GM23338 (cell line): ENCODE data around the gene STK33. TPM values are rescaled to one million over a fixed set of nuclear protein-coding genes. Genes with fewer than 3 reads are reported as not detected.

ENCODE experiments used
- ATAC-seq: fragments of 200-7000 bp; cut with Tn5 transposase; 3 replicates; pipeline ENCODE4 v1.9.1; 2020
- DNase-seq: peaks from one replicate; pipeline ENCODE4 v3.0.0-alpha.2; 2015; ENCODE audit warnings: low spot score
- H2AFZ ChIP-seq: fragments of 200-600 bp; sonication (generic); 2 replicates; pipeline ENCODE4 v1.8.0; 2016; ENCODE audit warnings: antibody characterized with exemption, mild to moderate bottlenecking, moderate library complexity
- H3F3A ChIP-seq: fragments of 200-600 bp; sonication (generic); replicated peaks from 2 replicates; pipeline ENCODE4 v1.8.0; 2017; ENCODE audit warnings: antibody characterized with exemption, mixed run types, low read depth
- H3K27ac ChIP-seq: fragments of 200-600 bp; sonication (generic); 2 replicates; pipeline ENCODE4 v1.6.1; 2016; ENCODE audit warnings: low read depth
- H3K27me3 ChIP-seq: fragments of 200-600 bp; sonication (generic); 2 replicates; pipeline ENCODE4 v1.8.0; 2016; ENCODE audit warnings: mild to moderate bottlenecking, mixed run types, moderate library complexity; ENCODE audit not compliant: insufficient read depth
- H3K36me3 ChIP-seq: fragments of 200-600 bp; sonication (generic); 2 replicates; pipeline ENCODE4 v1.8.0; 2016; ENCODE audit warnings: mild to moderate bottlenecking; ENCODE audit not compliant: insufficient read depth
- H3K4me1 ChIP-seq: fragments of 200-600 bp; sonication (generic); 2 replicates; pipeline ENCODE4 v1.8.0; 2016; ENCODE audit warnings: mild to moderate bottlenecking, moderate library complexity; ENCODE audit not compliant: insufficient read depth
- H3K4me2 ChIP-seq: fragments of 200-600 bp; sonication (generic); 2 replicates; pipeline ENCODE4 v1.7.1; 2017; ENCODE audit warnings: mixed run types
- H3K4me3 ChIP-seq: fragments of 200-600 bp; sonication (generic); 2 replicates; pipeline ENCODE4 v1.6.1; 2016; ENCODE audit warnings: mixed run types
- H3K79me2 ChIP-seq: fragments of 200-600 bp; sonication (generic); replicated peaks from 2 replicates; pipeline ENCODE4 v1.8.0; 2017; ENCODE audit warnings: mild to moderate bottlenecking; ENCODE audit not compliant: insufficient read depth
- H3K9me2 ChIP-seq: fragments of 200-600 bp; sonication (generic); 2 replicates; pipeline ENCODE4 v1.8.0; 2017; ENCODE audit not compliant: insufficient read depth
- H4K20me1 ChIP-seq: fragments of 200-600 bp; sonication (generic); replicated peaks from 2 replicates; pipeline ENCODE4 v1.8.0; 2017; ENCODE audit warnings: mild to moderate bottlenecking; ENCODE audit not compliant: insufficient read depth
- H3K27ac Mint-ChIP-seq: 2 replicates; pipeline ENCODE4 v1.8.0; 2020; ENCODE audit warnings: inconsistent platforms, mild to moderate bottlenecking, moderate library complexity, mixed read lengths
- H3K27me3 Mint-ChIP-seq: 3 replicates; pipeline ENCODE4 v1.8.0; 2022; ENCODE audit warnings: low read depth, mild to moderate bottlenecking, moderate library complexity, mixed read lengths, inconsistent platforms; ENCODE audit not compliant: insufficient read depth, poor library complexity
- H3K36me3 Mint-ChIP-seq: 3 replicates; pipeline ENCODE4 v1.8.0; 2021; ENCODE audit warnings: low read depth, mild to moderate bottlenecking, inconsistent platforms, moderate library complexity, mixed read lengths
- H3K4me1 Mint-ChIP-seq: 3 replicates; pipeline ENCODE4 v1.8.0; 2020; ENCODE audit warnings: mild to moderate bottlenecking, inconsistent platforms, mixed read lengths
- H3K4me3 Mint-ChIP-seq: 3 replicates; pipeline ENCODE4 v1.8.0; 2021; ENCODE audit warnings: moderate library complexity, mild to moderate bottlenecking, inconsistent platforms, mixed read lengths
- H3K9me3 Mint-ChIP-seq: 3 replicates; pipeline ENCODE4 v1.8.0; 2020; ENCODE audit warnings: moderate library complexity, mild to moderate bottlenecking, inconsistent platforms, mixed read lengths
- CREB1 ChIP-seq: fragments of 250-450 bp; sonication (Bioruptor Pico); IDR thresholded peaks from 2 replicates; pipeline ENCODE4 v1.5.0; 2020; ENCODE audit warnings: low read depth, mild to moderate bottlenecking, moderate library complexity
- CTCF ChIP-seq, 2 experiments: fragments of 200-600 bp in 1 of 2; sonication (generic) in 1 of 2; conservative IDR thresholded peaks; 2 replicates each; pipeline versions ENCODE4 v1.5.1 to v1.6.1; 2016 to 2017; ENCODE audit warnings: antibody characterized with exemption in 2 of 2, low read depth in 2 of 2, mild to moderate bottlenecking in 2 of 2, moderate library complexity in 1 of 2
- JUNB ChIP-seq: IDR thresholded peaks from one replicate; pipeline ENCODE4 v1.6.1; 2016; ENCODE audit warnings: antibody characterized with exemption; ENCODE audit not compliant: unreplicated experiment
- NANOG ChIP-seq: IDR thresholded peaks from 2 replicates; pipeline ENCODE4 v1.6.1; 2016; ENCODE audit warnings: antibody characterized with exemption, borderline replicate concordance
- ZNF114 ChIP-seq: fragments of 250-450 bp; sonication (Bioruptor Pico); IDR thresholded peaks from 2 replicates; pipeline ENCODE4 v1.5.0; 2020; ENCODE audit warnings: mild to moderate bottlenecking, moderate library complexity
- ZNF462 ChIP-seq: fragments of 250-450 bp; sonication (Bioruptor Pico); IDR thresholded peaks from 2 replicates; pipeline ENCODE4 v1.5.0; 2020; ENCODE audit warnings: mild to moderate bottlenecking, moderate library complexity
- polyA plus RNA-seq: library from polyadenylated mRNA; unstranded; fragments of >200 nt; fragmentation: Nextera tagmentation; extraction: Ambion mirVana; gene quantifications from 2 replicates; pipeline ENCODE4 v1.2.1, GENCODE V29; 2016
- total RNA-seq: library from RNA; depleted of rRNA; stranded (reverse); fragments of >200 nt; shearing (Covaris generic); gene quantifications from 2 replicates; pipeline ENCODE4 v1.2.3, GENCODE V29; 2014

The STK33 gene
- total and polyA plus RNA-seq, 2 experiments from 2014 or later: 17.2 to 18.2 TPM

GRCh38 chr11:8640267-8640906 lies 46.4 kb upstream of the STK33 start:
- DNase-seq (peak; percentile 54), ATAC-seq (peak; percentile 89)
- Histone ChIP-seq H3K27me3 (no peaks in the 10 kb centered on the region), H2AFZ (peak overlapping the region; percentile 47; the same call in 1 of the 2 replicates), H3K27ac (no peak overlapping the region), H3K36me3 (no peaks in the 10 kb centered on the region), H3K9me2 (no peaks in the 10 kb centered on the region), H3K4me3 (peak overlapping the region; percentile 23; the same call in 1 of the 2 replicates), H3K79me2 (no peaks in the 10 kb centered on the region), H3K4me1 (peaks cover 14% of the 10 kb centered on the region; the same call in 1 of the 2 replicates), H3F3A (no peaks in the 10 kb centered on the region), H3K4me2 (peak overlapping the region; percentile 65), H4K20me1 (no peaks in the 10 kb centered on the region)
- Mint-ChIP-seq H3K4me3 (no peak overlapping the region; the same call in 2 of the 3 replicates), H3K9me3 (no peaks in the 10 kb centered on the region), H3K27me3 (no peaks in the 10 kb centered on the region), H3K27ac (no peak overlapping the region; the same call in 1 of the 2 replicates), H3K4me1 (peaks cover 24% of the 10 kb centered on the region), H3K36me3 (0 out of 3 replicates have a peak, but pooled peaks cover 5% of the 10 kb centered on the region)
- TF ChIP-seq NANOG (no peak), CTCF (conservative IDR thresholded peaks at IDR 0.05; ENCODE audit: low read depth in 2 of 2) (no peak), ZNF114 (CRISPR knock-in tag) (no peak), CREB1 (CRISPR knock-in tag) (no peak), JUNB (no peak), ZNF462 (CRISPR knock-in tag) (no peak)
